C4-2B (cell line): ENCODE data around the gene ADGRD1.
"Not testable (repeated sequence)": the region's sequence is repeated elsewhere in the genome, so short reads cannot be mapped to it uniquely, and the experiment has no call there.

Experiments
- ZFX ChIP-seq: fragments of 450-650 bp; IDR thresholded peaks from 2 replicates; pipeline ENCODE4 v1.6.1; 2017
- TF ChIP-seq, protein P1 (sequence below): fragments of 450-650 bp; conservative IDR thresholded peaks from 2 replicates; pipeline ENCODE4 v1.5.1; 2017; ENCODE audit warnings: mild to moderate bottlenecking

DNA sequence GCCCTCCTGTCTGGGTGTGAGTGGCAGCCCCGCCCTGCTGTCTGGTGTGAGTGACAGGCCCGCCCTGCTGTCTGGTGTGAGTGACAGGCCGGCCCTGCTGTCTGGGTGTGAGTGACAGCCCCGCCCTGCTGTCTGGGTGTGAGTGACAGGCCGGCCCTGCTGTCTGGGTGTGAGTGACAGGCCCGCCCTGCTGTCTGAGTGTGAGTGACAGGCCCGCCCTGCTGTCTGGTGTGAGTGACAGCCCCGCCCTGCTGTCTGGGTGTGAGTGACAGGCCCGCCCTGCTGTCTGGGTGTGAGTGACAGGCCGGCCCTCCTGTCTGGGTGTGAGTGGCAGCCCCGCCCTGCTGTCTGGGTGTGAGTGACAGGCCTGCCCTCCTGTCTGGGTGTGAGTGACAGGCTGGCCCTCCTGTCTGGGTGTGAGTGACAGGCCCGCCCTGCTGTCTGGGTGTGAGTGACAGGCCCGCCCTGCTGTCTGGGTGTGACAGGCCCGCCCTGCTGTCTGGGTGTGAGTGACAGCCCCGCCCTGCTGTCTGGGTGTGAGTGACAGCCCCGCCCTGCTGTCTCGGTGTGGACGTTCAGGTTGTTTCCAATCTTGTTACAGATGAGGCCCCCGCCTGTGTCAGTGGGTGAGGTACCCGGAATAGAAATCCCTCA, 175.4 kb downstream of the ADGRD1 start:
- TF ChIP-seq, protein P1, sequence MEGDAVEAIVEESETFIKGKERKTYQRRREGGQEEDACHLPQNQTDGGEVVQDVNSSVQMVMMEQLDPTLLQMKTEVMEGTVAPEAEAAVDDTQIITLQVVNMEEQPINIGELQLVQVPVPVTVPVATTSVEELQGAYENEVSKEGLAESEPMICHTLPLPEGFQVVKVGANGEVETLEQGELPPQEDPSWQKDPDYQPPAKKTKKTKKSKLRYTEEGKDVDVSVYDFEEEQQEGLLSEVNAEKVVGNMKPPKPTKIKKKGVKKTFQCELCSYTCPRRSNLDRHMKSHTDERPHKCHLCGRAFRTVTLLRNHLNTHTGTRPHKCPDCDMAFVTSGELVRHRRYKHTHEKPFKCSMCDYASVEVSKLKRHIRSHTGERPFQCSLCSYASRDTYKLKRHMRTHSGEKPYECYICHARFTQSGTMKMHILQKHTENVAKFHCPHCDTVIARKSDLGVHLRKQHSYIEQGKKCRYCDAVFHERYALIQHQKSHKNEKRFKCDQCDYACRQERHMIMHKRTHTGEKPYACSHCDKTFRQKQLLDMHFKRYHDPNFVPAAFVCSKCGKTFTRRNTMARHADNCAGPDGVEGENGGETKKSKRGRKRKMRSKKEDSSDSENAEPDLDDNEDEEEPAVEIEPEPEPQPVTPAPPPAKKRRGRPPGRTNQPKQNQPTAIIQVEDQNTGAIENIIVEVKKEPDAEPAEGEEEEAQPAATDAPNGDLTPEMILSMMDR, result not testable (repeated sequence)
- not testable (repeated sequence) for TF ChIP-seq ZFX
